ENCODE measurements around the gene THRA. TPM values are rescaled to one million over a fixed set of nuclear protein-coding genes. Genes with fewer than 3 reads are reported as not detected.
A peak's percentile ranks its signal among the peaks of the same experiment; 100 is the strongest.

The THRA gene
- polyA plus RNA-seq, 4 donors = 22.4 to 67.5 (median 43.4) TPM

DNA sequence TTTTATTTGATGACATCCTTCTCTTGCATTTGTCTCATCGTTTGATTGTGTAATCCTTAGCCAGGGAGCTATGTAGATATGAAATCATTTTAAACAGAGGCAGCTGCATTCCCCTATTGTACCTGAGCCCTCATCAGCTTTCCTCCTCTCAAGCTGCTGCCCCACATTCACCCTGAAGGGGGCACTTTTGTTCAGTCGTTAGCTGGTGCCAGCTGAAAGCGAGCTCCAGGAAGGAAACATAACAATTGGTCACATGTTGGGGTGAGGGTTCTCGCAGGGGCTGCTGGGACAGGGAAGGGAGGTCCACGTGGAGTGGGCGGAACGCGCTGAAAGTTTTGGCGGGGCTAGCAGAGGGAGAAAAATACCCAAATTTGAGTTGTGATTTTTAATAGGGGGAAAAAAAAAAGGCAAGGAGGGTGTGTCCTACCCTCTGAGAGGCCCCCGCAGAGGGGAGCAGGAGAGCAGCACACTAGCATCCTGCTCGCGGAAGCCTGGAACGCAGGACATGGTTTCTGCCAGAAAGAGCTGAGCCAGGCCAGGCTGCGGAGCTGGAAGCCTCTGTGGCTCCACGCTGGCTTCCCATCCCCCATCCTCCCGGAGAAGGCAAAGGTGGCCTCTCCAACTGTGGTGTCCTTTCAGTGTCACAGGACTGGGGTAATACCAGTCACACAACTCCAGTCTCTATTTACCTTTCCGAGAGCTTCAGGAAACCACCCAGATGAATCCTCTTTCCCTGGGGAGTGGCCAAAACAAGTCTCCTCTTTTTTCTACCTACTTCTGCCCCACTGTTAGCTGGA is 50.5 kb downstream of the THRA start:
- FAIRE-seq (no peak), DNase-seq (peak; percentile 96 to 98)
- Histone ChIP-seq H3K4me1 (ENCODE audit: control insufficient read depth in 3 of 3, insufficient read depth in 2 of 3, low read depth in 1 of 3, low read length in 2 of 3) (peaks cover 9 to 77% (median 22%) of the 10 kb centered on the region in 3 donors), H3K9me3 (ENCODE audit: control insufficient read depth in 2 of 2, insufficient read depth in 1 of 2, low read depth in 1 of 2, low read length in 1 of 2) (no peaks in the 10 kb centered on the region), H3K4me3 (ENCODE audit: low read depth in 1 of 3, low read length in 3 of 3) (peak overlapping the region in 2 of 3 donors; percentile 34 to 37), H3K27ac (ENCODE audit: low read depth in 1 of 3, low read length in 2 of 3) (peak overlapping the region; percentile 62 to 94 (median 93)), H3K36me3 (ENCODE audit: control insufficient read depth in 3 of 3, insufficient read depth in 2 of 3, low read depth in 1 of 3, low read length in 3 of 3) (no peaks in the 10 kb centered on the region), H3K27me3 (ENCODE audit: control insufficient read depth in 3 of 3, insufficient read depth in 3 of 3, low read length in 3 of 3) (no peaks in the 10 kb centered on the region)
- WGBS, 3 donors = 0 to 1% (median 1%) methylated on average over 17 of the region's 17 CpGs

DNA sequence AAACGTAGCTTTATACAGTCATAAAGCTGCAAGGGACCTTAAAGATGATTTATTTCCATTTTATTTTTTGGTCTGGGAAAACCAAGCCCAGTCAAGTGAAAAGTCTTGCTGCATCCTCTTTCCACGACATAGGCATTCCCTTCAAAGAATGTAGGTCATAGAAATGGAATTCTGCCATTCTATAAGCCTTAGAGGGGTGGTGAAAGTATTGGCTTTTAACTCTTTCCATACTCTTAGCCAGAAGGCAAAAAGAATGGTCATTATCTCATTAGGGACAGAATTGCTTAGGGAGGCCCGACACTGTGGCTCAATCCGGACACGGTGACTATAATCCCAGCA is 51.1 kb downstream of the THRA start:
- peaks cover 9 to 77% (median 21%) of the 10 kb centered on the region in 3 donors for H3K4me1 ChIP-seq (ENCODE audit: control insufficient read depth in 3 of 3, insufficient read depth in 2 of 3, low read depth in 1 of 3, low read length in 2 of 3)
- H3K36me3 ChIP-seq (ENCODE audit: control insufficient read depth in 3 of 3, insufficient read depth in 2 of 3, low read depth in 1 of 3, low read length in 3 of 3) = no peaks in the 10 kb centered on the region
- no peak for DNase-seq
- peak overlapping the region in 1 of 3 donors; percentile 37 for H3K4me3 ChIP-seq (ENCODE audit: low read depth in 1 of 3, low read length in 3 of 3)
- peak overlapping the region; percentile 62 to 94 (median 93) for H3K27ac ChIP-seq (ENCODE audit: low read depth in 1 of 3, low read length in 2 of 3)
- H3K9me3 ChIP-seq (ENCODE audit: control insufficient read depth in 2 of 2, insufficient read depth in 1 of 2, low read depth in 1 of 2, low read length in 1 of 2) = no peaks in the 10 kb centered on the region
- 43 to 56% (median 45%) methylated on average over 5 of the region's 5 CpGs for WGBS, 3 donors
- no peak for FAIRE-seq
- no peaks in the 10 kb centered on the region for H3K27me3 ChIP-seq (ENCODE audit: control insufficient read depth in 3 of 3, insufficient read depth in 3 of 3, low read length in 3 of 3)

DNA sequence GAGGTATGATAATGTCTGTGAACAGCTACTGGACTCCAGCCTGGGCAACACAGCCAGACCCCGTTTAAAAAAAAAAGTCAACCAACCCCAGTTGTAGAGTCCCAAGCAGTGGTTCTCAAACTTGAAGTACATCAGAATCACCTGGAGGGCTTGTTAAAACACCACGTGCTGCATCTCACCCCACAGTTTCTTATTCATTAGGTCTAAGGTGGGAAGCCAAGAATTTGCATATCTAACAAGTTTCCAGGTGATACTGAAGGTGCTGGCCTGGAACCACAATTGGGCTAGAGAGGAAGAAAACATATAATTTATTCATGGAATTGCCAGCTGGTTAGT is 52.3 kb downstream of the THRA start:
- 47 to 55% (median 53%) methylated on average over 2 of the region's 2 CpGs for WGBS, 3 donors
- no peak for DNase-seq
- H3K9me3 ChIP-seq (ENCODE audit: control insufficient read depth in 2 of 2, insufficient read depth in 1 of 2, low read depth in 1 of 2, low read length in 1 of 2) = no peaks in the 10 kb centered on the region
- no peak for FAIRE-seq
- peak overlapping the region in 1 of 3 donors; percentile 94 for H3K27ac ChIP-seq (ENCODE audit: low read depth in 1 of 3, low read length in 2 of 3)
- peaks cover 0 to 7% (median 0%) of the 10 kb centered on the region in 3 donors for H3K36me3 ChIP-seq (ENCODE audit: control insufficient read depth in 3 of 3, insufficient read depth in 2 of 3, low read depth in 1 of 3, low read length in 3 of 3)
- H3K27me3 ChIP-seq (ENCODE audit: control insufficient read depth in 3 of 3, insufficient read depth in 3 of 3, low read length in 3 of 3) = no peaks in the 10 kb centered on the region
- H3K4me1 ChIP-seq (ENCODE audit: control insufficient read depth in 3 of 3, insufficient read depth in 2 of 3, low read depth in 1 of 3, low read length in 2 of 3) = peaks cover 7 to 69% (median 14%) of the 10 kb centered on the region in 3 donors
- H3K4me3 ChIP-seq (ENCODE audit: low read depth in 1 of 3, low read length in 3 of 3) = no peak overlapping the region

DNA sequence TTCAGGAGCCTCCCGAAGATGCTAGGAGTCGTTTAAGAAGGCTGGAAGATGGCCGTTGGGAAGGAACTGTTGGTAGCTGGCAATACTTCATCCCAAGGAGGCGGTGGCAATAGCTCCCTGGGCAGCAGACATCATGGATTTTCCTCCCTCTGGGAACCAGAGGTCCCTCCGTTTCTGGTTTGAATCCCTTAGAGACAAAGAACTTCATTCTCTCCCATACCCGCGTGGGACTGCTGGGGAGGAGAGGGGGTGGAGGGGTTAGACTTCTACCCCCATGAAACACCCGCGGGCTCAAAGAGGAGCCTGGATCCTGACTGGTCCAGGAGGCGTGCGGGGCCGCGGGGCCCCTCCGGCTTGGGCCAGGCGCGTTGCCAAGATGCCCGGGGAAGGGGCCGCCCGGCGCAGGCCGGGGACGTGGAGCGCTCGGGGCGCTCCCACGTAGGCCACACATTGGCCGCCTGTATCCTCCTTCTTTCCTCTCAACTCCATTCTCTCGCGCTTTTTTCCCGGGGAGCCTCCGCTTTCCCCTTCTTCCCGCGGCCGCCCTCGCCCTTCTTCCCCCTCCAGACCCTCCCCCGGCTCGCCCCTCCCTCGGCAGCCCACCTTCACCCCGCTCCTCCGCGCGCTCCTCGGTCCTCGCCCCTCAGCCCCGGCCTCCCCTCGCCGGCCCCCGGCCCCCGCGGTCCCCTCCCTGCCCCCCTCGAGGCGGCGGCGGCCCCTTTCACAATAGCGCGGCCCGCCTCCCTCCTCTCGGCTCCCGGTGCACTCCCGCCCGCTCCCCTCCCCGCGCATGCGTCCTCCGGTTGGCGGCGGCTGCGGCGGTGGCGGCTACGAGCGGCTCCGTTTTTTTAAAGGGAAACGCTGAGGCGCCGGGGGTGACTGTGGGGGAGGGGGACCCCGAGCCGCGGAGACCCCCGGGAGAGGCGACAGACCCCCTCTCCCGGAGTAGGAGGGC is 58.7 kb downstream of the THRA start, which contains the start of gene MSL1:
MSL1 (plus strand) TSS at position 791 of the 955 bp plus-strand sequence. CDS start 642 bp downstream, outside the sequence.
- H3K4me1 ChIP-seq (ENCODE audit: control insufficient read depth in 3 of 3, insufficient read depth in 2 of 3, low read depth in 1 of 3, low read length in 2 of 3) = peaks cover 0 to 28% (median 7%) of the 10 kb centered on the region in 3 donors
- whole genome bisulfite sequencing, 3 donors = 0 to 2% (median 1%) methylated on average over 53 to 82 of the region's 82 CpGs
- peaks cover 0 to 17% (median 0%) of the 10 kb centered on the region in 3 donors for H3K36me3 ChIP-seq (ENCODE audit: control insufficient read depth in 3 of 3, insufficient read depth in 2 of 3, low read depth in 1 of 3, low read length in 3 of 3)
- DNase-seq (peak; percentile 84 to 95), FAIRE-seq (no peak)
- peak within 1 kb of the TSS; percentile 83 to 93 (median 87) for H3K4me3 ChIP-seq (ENCODE audit: low read depth in 1 of 3, low read length in 3 of 3)
- H3K9me3 ChIP-seq (ENCODE audit: control insufficient read depth in 2 of 2, insufficient read depth in 1 of 2, low read depth in 1 of 2, low read length in 1 of 2) = no peaks in the 10 kb centered on the region
- peak within 1 kb of the TSS; percentile 89 to 93 (median 89) for H3K27ac ChIP-seq (ENCODE audit: low read depth in 1 of 3, low read length in 2 of 3)
- H3K27me3 ChIP-seq (ENCODE audit: control insufficient read depth in 3 of 3, insufficient read depth in 3 of 3, low read length in 3 of 3) = no peaks in the 10 kb centered on the region

DNA sequence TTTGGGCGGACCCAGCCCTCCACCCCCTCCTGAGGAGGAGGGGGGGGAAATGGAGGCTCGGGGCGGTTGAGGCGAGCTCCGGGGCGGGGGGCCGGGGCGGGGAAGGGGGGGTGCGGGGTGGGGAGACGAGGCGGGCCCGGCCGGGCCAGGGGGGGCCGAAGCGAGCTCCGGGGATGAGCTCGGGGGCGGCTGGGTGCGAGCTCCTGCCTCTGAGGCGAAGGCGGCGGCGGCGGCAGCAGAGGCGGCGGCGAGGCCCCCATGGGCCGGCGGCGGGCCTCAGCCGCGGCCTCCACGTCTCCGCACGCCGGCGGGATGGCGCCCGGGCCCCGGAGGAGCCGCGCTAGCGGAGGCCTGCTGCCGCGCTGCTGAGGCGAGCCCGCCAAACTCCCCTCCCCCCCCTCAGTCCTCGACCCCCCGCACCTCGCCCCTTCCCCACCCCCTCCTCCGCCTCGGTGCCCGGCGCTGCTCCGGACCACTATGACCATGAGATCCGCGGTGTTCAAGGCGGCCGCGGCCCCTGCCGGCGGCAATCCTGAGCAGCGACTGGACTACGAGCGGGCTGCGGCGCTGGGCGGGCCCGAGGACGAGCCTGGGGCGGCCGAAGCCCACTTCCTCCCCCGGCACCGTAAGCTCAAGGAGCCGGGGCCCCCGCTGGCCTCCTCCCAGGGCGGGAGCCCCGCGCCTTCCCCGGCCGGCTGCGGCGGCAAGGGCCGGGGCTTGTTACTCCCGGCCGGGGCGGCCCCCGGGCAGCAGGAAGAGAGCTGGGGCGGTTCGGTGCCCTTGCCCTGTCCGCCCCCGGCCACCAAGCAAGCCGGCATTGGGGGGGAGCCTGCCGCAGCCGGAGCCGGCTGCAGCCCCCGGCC is 59.6 kb downstream of the THRA start:
- 0 to 1% (median 1%) methylated on average over 25 to 97 of the region's 97 CpGs for WGBS, 3 donors
- peak; percentile 33 to 71 for DNase-seq
- Histone ChIP-seq H3K36me3 (ENCODE audit: control insufficient read depth in 3 of 3, insufficient read depth in 2 of 3, low read depth in 1 of 3, low read length in 3 of 3) (peaks cover 0 to 26% (median 3%) of the 10 kb centered on the region in 3 donors), H3K27me3 (ENCODE audit: control insufficient read depth in 3 of 3, insufficient read depth in 3 of 3, low read length in 3 of 3) (no peaks in the 10 kb centered on the region), H3K9me3 (ENCODE audit: control insufficient read depth in 2 of 2, insufficient read depth in 1 of 2, low read depth in 1 of 2, low read length in 1 of 2) (no peaks in the 10 kb centered on the region), H3K4me1 (ENCODE audit: control insufficient read depth in 3 of 3, insufficient read depth in 2 of 3, low read depth in 1 of 3, low read length in 2 of 3) (peaks cover 0 to 28% (median 7%) of the 10 kb centered on the region in 3 donors), H3K4me3 (ENCODE audit: low read depth in 1 of 3, low read length in 3 of 3) (peak overlapping the region; percentile 83 to 93 (median 87)), H3K27ac (ENCODE audit: low read depth in 1 of 3, low read length in 2 of 3) (peak overlapping the region; percentile 89 to 93 (median 89))
- no peak for FAIRE-seq

DNA sequence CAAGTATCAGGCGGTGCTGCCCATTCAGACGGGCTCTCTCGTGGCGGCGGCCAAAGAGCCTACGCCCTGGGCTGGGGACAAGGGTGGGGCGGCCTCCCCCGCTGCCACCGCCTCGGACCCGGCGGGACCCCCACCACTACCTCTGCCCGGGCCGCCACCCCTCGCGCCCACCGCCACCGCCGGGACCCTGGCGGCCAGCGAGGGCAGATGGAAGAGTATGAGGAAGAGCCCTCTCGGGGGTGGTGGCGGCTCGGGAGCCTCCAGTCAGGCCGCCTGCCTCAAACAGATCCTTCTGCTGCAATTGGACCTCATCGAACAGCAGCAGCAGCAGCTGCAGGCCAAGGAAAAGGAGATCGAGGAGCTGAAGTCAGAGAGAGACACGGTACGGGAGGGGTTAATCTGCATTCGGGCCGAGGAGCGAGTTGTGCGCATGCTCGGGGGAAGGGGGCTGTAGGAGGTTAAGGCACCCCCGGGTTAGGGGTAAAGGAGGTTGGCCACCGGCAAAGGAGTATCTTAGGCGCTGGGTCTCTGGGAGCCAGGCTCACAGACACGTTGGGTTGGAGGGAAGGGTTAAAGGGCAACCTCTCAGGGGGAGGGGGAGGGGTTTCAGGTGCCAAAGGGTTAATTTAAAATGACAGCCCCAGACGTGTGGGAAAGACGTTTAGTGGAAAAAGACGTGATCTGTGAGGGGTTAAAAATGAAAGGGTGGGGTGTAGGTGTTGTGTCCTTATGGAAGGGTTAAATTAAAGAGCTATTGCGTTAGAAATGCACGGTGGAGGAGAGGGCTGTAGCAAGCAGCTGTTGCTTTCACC is 60.4 kb downstream of the THRA start:
- peak overlapping the region; percentile 89 to 93 (median 89) for H3K27ac ChIP-seq (ENCODE audit: low read depth in 1 of 3, low read length in 2 of 3)
- FAIRE-seq (no peak), DNase-seq (peak; percentile 59 to 78)
- WGBS, 3 donors = 0 to 1% (median 1%) methylated on average over 38 to 43 of the region's 43 CpGs
- H3K36me3 ChIP-seq (ENCODE audit: control insufficient read depth in 3 of 3, insufficient read depth in 2 of 3, low read depth in 1 of 3, low read length in 3 of 3) = peaks cover 3 to 32% (median 5%) of the 10 kb centered on the region in 3 donors
- H3K4me1 ChIP-seq (ENCODE audit: control insufficient read depth in 3 of 3, insufficient read depth in 2 of 3, low read depth in 1 of 3, low read length in 2 of 3) = peaks cover 0 to 23% (median 5%) of the 10 kb centered on the region in 3 donors
- H3K9me3 ChIP-seq (ENCODE audit: control insufficient read depth in 2 of 2, insufficient read depth in 1 of 2, low read depth in 1 of 2, low read length in 1 of 2) = no peaks in the 10 kb centered on the region
- peak overlapping the region; percentile 83 to 93 (median 87) for H3K4me3 ChIP-seq (ENCODE audit: low read depth in 1 of 3, low read length in 3 of 3)
- H3K27me3 ChIP-seq (ENCODE audit: control insufficient read depth in 3 of 3, insufficient read depth in 3 of 3, low read length in 3 of 3) = no peaks in the 10 kb centered on the region

DNA sequence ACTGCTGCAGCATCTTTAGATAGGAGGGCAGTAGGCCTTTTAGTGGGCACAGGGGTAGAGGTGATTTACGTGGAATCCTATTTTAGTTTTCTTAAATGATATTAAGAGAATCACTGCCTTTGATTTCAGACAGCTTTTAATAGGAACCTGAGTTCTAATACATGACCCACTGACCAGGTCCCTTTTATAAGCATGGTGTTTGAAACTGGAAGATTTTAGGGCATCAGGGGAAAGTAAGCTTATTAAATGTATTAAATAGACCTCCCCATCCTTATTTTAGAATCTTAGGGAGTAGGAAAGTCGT is 61.0 kb downstream of the THRA start:
- Histone ChIP-seq H3K27ac (ENCODE audit: low read depth in 1 of 3, low read length in 2 of 3) (peak overlapping the region; percentile 55 to 89 (median 89)), H3K27me3 (ENCODE audit: control insufficient read depth in 3 of 3, insufficient read depth in 3 of 3, low read length in 3 of 3) (no peaks in the 10 kb centered on the region), H3K4me3 (ENCODE audit: low read depth in 1 of 3, low read length in 3 of 3) (peak overlapping the region; percentile 83 to 93 (median 87)), H3K36me3 (ENCODE audit: control insufficient read depth in 3 of 3, insufficient read depth in 2 of 3, low read depth in 1 of 3, low read length in 3 of 3) (peaks cover 5 to 36% (median 5%) of the 10 kb centered on the region in 3 donors), H3K9me3 (ENCODE audit: control insufficient read depth in 2 of 2, insufficient read depth in 1 of 2, low read depth in 1 of 2, low read length in 1 of 2) (no peaks in the 10 kb centered on the region), H3K4me1 (ENCODE audit: control insufficient read depth in 3 of 3, insufficient read depth in 2 of 3, low read depth in 1 of 3, low read length in 2 of 3) (peaks cover 0 to 18% (median 3%) of the 10 kb centered on the region in 3 donors)
- DNase-seq (no peak), FAIRE-seq (no peak)
- 0 to 1% (median 0%) methylated on average over 2 of the region's 2 CpGs for WGBS, 3 donors
